Type B pancreatic cell (in vitro differentiated cells): Measurements from ENCODE around the gene PIK3R3. TPM values are rescaled to one million over a fixed set of nuclear protein-coding genes. Genes with fewer than 3 reads are reported as not detected.

Experiments
- DNase-seq: peaks from one replicate; pipeline ENCODE4 v3.0.0; 2021; ENCODE audit warnings: mixed read lengths; ENCODE audit not compliant: unreplicated experiment; ENCODE audit errors: extremely low spot score
- H3K27ac Mint-ChIP-seq: 2 replicates; pipeline ENCODE4 v1.8.0; 2021; ENCODE audit warnings: mild to moderate bottlenecking, mixed read lengths
- H3K27me3 Mint-ChIP-seq: 2 replicates; pipeline ENCODE4 v1.8.0; 2021; ENCODE audit warnings: mixed read lengths
- H3K36me3 Mint-ChIP-seq: 2 replicates; pipeline ENCODE4 v1.8.0; 2021; ENCODE audit warnings: mixed read lengths
- H3K4me1 Mint-ChIP-seq: one replicate; pipeline ENCODE4 v1.8.0; 2021; ENCODE audit warnings: mixed read lengths; ENCODE audit not compliant: unreplicated experiment
- H3K4me3 Mint-ChIP-seq: 2 replicates; pipeline ENCODE4 v1.8.0; 2021; ENCODE audit warnings: mild to moderate bottlenecking, mixed read lengths
- H3K9me3 Mint-ChIP-seq: 2 replicates; pipeline ENCODE4 v1.8.0; 2021; ENCODE audit warnings: mixed read lengths
- CTCF ChIP-seq: fragments of 200-600 bp; sonication (generic); conservative IDR thresholded peaks from 2 replicates; pipeline ENCODE4 v1.5.0; 2021; ENCODE audit warnings: antibody characterized with exemption, mild to moderate bottlenecking
- total RNA-seq: library from RNA; stranded (reverse); gene quantifications from 2 replicates; pipeline ENCODE4 v1.2.1, GENCODE V29; 2021; ENCODE audit warnings: low replicate concordance

Gene PIK3R3
- total RNA-seq, 1 donor from 2014 or later: 47.5 TPM

- Mint-ChIP-seq H3K36me3 (peaks cover 20% of the 10 kb centered on the region), H3K4me1 (peaks cover 4% of the 10 kb centered on the region), H3K4me3 (no peak overlapping the region), H3K27ac (no peak overlapping the region), H3K9me3 (peaks cover 5% of the 10 kb centered on the region), H3K27me3 (no peaks in the 10 kb centered on the region)
- TF ChIP-seq CTCF: no peak
- no peak for DNase-seq
Measured at GRCh38 chr1:46087891-46088290, 44.5 kb downstream of the PIK3R3 start.

DNA sequence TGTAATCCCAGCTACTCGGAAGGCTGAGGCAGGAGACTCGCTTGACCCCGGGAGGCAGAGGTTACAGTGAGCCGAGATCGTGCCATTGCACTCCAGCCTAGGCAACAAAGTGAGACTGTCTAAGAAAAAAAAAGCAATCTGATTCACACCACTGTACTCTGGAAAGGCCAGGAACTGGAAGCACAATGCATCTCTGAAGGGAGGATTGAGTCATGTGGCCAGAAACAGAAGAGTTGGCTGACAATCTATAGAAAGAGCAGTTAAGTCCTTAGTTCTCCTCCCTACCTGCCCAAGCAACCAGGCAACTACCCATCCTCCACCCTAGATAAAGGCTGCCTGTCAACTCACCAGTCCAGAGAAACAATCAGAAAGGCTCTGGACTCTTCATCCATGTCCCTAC, 45.9 kb downstream of the PIK3R3 start:
- Mint-ChIP-seq H3K9me3 (peaks cover 5% of the 10 kb centered on the region), H3K4me1 (peaks cover 8% of the 10 kb centered on the region), H3K4me3 (no peak overlapping the region), H3K36me3 (peaks cover 23% of the 10 kb centered on the region), H3K27me3 (no peaks in the 10 kb centered on the region), H3K27ac (no peak overlapping the region)
- no peak for DNase-seq
- no peak for TF ChIP-seq CTCF

DNA sequence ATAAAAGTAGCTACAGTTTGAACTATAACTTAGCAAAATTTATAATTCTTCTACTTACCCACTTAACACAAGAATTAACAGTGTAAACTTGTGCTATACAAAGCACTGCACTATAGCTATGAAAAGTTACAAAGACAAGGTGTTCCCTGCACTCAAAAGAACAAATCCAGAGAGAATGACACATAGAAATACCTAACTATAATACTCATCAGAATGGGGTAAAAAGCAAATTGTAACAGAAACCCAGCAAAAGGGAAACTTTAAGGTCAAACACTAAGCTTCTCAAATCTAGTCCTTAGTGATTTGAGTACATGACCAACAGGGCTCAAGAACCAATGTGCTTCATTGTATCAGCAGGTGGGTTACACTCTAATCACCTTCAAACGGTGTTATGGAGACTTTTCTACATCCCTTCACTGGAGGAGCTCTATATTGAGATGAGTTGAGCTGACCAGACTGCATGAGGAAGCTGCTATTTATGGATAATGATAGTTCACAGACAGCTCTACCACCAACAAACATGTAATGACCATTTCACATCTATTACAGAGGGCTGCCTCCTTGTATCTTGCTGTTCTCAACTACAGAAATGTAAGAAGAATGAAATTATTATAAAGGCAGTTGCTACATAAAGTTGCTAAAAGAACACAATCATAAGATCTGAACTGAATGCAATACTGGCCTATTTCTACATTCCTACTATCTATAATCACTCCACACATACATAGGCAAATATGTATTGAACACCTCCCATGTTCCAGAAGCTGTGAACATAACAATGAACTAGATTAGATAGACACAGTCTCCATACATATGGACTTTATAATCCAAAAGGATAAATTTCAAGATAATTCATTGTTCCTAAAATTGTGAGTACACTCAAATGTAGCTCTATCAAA, 47.6 kb downstream of the PIK3R3 start:
- H3K27me3 Mint-ChIP-seq: no peaks in the 10 kb centered on the region
- H3K36me3 Mint-ChIP-seq: peaks cover 22% of the 10 kb centered on the region
- peaks cover 8% of the 10 kb centered on the region for H3K4me1 Mint-ChIP-seq
- H3K9me3 Mint-ChIP-seq: peaks cover 5% of the 10 kb centered on the region
- no peak for DNase-seq
- no peak for TF ChIP-seq CTCF
- H3K4me3 Mint-ChIP-seq: no peak overlapping the region
- no peak overlapping the region for H3K27ac Mint-ChIP-seq

DNA sequence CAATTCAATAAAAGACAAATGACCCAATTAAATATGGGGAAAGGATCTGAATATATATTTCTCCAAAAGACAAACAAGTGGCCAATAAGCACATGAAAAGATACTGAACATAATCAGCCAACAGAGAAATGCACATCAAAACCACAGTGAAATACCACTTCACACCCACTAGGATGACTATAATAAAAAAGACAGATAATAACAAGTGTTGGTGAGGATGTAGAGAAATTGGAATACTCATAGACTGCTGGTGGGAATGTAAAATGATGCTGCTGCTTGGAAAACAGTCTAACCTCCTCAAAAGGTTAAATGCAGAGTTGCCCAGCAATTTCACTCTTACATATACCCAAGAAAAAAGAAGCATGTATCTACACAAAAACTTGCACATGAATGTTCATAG, 48.9 kb downstream of the PIK3R3 start:
- DNase-seq: no peak
- peaks cover 5% of the 10 kb centered on the region for H3K9me3 Mint-ChIP-seq
- H3K36me3 Mint-ChIP-seq: peaks cover 20% of the 10 kb centered on the region
- H3K27me3 Mint-ChIP-seq: no peaks in the 10 kb centered on the region
- no peak overlapping the region for H3K27ac Mint-ChIP-seq
- no peak overlapping the region for H3K4me3 Mint-ChIP-seq
- H3K4me1 Mint-ChIP-seq: peaks cover 12% of the 10 kb centered on the region
- TF ChIP-seq CTCF: no peak

GRCh38 chr1:46081619-46082018, 50.8 kb downstream of the PIK3R3 start:
- no peaks in the 10 kb centered on the region for H3K27me3 Mint-ChIP-seq
- H3K27ac Mint-ChIP-seq: no peak overlapping the region
- no peak for DNase-seq
- H3K4me1 Mint-ChIP-seq: peaks cover 14% of the 10 kb centered on the region
- TF ChIP-seq CTCF: no peak
- H3K4me3 Mint-ChIP-seq: no peak overlapping the region
- peaks cover 20% of the 10 kb centered on the region for H3K36me3 Mint-ChIP-seq
- peaks cover 5% of the 10 kb centered on the region for H3K9me3 Mint-ChIP-seq
